NCI-H2171 (cell line): ENCODE data around the gene SPATA16.
A peak's percentile ranks its signal among the peaks of the same experiment; 100 is the strongest.
"Not testable (repeated sequence)": the region's sequence is repeated elsewhere in the genome, so short reads cannot be mapped to it uniquely, and the experiment has no call there.

Experiments used
- DNase-seq: peaks from one replicate; lab custom pipeline; 2025; lab: John Stamatoyannopoulos, UW

Gene SPATA16, protein sequence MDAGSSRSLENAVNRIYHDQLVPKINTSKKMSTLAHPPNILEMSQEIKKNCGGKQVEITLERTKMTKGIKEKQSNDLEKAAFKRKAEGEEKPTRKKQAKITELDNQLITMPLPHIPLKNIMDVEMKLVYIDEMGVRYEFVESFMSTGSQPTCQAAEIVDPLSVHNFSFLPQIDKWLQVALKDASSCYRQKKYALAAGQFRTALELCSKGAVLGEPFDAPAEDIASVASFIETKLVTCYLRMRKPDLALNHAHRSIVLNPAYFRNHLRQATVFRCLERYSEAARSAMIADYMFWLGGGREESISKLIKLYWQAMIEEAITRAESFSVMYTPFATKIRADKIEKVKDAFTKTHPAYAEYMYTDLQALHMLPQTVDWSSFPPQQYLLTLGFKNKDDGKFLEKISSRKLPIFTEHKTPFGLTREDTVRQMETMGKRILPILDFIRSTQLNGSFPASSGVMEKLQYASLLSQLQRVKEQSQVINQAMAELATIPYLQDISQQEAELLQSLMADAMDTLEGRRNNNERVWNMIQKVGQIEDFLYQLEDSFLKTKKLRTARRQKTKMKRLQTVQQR

DNA sequence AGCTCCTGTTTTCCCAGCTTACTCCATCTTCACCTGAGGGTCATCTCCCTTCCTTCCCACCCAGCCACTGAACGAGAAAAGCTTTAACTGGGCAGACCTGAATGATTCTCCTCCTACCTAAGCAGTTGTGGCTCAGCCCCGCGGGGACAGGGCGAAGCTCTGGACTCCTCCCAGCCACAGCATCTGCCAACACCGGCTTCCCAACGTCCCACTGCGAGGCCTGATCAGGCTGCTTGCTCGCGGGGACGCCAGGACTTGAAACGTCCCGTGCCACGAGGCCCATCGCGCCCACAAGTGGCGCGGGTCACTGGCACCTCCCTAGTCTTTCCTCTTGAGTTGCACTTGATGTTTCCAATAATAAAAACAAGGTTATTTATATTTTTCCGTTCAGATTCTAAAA lies at the start of gene SPATA16:
TSS of gene SPATA16 (minus strand) at position 250 of the 400 bp plus-strand sequence. CDS start 23,504 bp downstream, outside the sequence.
- DNase-seq = no peak

DNA sequence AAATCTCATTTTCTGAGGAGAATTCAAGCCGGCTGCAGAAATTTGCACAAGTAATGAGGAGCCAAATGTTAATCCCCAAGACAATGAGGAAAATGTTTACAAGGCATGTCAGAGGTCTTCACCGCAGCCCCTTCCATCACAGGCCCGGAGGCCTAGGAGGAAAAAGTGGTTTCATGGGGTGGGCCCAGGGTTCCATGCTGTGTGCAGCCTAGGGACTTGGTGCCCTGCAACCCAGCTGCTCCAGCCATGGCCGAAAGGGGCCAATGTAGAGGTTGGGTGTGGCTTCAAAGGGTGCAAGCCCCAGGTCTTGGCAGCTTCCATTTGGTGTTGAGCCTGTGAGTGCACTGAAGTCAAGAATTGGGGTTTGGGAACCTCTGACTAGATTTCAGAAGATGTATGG lies 42.0 kb upstream of the SPATA16 start:
- DNase-seq = not testable (repeated sequence)

DNA sequence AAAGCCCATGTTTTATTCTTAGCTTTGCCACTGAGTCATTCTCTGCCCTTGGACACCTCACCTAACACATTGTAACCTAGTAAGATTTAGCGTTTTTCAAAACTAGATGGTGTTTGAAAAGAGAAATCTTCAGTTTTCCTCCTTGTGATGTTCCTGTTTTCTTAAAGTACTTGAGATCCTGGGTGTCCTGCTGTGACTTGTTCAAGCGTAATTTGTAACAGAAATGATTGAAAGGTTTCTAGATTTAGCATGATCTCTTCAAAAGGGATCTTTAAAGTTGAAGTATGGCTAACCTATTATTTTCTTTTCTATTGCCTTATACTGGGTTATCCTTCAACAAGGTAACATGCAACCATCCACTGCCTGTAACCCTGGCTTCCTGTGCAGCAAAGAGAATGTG lies 32.6 kb upstream of the SPATA16 start:
- no peak for DNase-seq

DNA sequence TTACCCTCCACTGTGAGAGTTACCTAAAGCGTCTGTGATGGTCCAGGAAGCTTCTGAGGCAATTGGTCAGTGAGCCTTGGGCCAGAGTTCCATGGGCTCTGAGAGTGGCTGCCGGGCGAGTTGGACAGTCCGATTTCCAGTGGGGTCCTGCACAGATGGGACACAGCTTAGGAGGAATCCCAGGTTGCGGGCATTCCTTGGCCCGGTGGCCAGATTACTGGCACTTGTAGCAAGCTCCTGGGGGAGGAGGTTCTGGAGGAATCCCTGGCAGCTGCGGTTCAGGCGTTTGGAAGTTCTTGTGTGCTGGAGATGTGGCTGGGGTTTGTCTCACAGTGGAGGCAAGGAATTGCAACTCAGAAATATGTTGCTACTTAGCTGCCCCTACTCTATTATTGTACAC lies 18.1 kb upstream of the SPATA16 start:
- DNase-seq = not testable (repeated sequence)

DNA sequence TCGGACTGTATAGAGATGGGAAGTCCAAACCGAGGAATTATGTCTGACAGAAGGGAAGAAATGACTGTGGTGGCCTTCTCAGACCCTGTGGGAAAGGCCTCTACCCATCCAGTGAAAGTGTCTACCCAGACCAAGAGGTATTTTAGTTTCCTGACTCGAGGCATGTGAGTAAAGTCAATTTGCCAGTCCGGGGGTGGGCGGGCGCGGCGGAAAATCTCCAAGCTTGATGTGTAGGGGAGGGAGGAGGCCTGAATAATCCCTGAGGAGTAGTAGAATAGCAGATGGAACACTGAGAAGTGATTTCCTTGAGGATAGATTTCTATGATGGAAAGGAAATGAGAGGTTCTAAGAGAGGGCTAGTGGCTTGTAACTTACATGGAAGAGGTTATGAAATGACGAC lies 15.5 kb upstream of the SPATA16 start:
- DNase-seq = not testable (repeated sequence)

DNA sequence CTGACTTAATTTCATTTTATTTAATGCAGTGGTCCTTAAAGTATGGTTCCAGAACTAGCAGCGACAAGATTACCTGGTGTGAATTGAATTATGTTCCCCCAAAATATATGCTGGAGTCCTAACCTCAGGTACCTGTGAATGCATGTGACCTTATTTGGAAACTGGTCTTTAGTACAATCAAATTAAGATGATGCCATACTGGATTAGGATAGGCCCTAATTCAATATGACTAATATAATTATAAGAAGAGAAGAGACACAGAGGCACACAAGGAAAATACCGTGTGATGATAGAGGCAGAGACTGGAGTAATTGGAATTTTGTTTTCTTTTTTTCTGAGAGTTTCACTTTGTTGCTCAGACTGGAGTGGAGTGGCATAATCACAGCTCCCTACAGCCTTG lies 12.6 kb upstream of the SPATA16 start:
- no peak for DNase-seq

DNA sequence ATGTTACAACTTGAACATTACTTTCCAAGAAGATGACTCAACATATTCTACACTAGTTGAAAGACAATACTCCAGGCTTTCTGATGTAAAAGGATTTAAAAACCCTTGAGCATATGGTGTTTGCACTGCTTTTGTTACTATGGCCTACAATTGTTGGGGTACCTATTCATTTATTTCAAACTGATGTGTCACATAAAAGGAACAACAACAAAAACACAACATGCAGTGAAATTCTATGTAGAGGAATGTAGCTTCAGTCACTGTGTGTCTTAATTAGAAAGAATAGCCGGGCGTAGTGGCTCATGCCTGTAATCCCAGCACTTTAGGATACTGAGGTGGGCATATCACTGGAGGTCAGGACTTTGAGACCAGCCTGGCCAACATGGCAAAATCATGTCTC lies 1.6 kb downstream of the SPATA16 start:
- DNase-seq = no peak

DNA sequence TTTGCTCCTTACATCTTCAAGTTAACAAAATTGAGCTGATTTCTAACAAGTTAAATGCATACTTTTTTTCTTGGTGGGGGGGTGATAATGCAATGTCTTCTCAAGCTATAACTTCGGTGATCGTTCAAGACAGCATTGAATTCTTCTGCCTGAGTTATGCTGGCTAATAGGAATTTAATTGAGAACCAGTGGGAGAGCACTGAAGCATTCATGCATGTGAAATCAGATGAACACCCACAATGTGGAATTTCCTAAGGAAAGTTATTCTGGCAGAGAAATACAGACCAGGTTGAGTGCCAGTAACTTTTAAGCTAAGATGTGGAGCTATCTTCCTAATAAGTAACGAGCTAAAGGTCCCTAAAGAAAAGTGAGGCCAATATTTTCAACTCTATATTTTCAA lies 3.0 kb downstream of the SPATA16 start:
- no peak for DNase-seq

DNA sequence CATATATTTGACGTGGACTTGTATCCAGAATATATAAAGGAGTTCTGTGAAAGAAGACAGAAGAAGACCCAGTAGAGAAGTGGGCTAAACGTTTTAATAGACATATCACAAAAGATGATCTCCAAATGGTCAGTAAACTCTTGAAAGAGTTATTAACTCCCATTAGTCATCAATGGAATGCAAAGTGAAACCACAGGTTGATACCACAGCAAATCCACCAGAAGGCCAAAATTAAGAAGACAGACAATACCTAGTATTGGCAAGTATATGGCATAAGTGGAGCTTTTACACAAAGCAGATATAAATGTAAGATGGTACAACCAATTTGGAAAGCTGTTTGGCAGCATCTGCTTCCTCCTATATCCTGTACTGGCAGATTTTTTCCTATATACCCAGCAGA lies 6.0 kb downstream of the SPATA16 start:
- DNase-seq = no peak

DNA sequence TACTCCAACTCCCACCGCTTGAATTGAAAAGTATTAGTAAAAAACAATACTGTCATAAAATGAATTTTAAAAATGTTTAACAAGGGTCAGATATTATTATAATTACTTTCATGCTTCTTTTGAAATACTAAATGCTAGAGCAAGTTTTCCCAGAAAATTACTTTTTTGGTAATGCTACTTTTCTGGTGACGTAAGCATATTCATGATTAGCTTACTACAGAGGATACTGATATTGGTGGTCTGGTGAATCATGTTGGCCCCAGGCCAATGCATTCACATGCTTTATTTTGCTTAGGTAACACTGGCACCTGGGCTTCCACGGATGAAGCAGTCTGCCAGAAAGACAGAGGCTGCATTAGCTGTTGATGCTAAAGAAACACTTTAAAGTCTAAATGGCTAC lies 12.4 kb downstream of the SPATA16 start:
- no peak for DNase-seq

DNA sequence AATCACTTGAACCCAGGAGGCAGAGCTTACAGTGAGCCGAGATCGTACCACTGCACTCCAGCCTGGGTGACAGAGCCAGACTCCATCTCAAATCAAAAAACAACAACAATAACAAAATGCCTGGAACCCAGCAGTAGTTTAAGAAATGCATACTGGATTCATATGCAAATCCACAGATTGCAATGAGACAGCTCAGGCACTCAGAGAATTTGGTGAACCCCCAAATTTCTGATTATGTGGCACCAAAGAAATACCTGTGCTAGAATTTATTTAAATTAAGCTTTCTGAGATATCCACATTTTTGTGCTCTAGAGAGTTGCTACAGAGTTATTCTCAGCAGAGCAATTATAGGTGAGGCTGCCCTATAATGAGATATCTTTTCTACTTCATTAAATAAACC lies 29.7 kb downstream of the SPATA16 start:
- no peak for DNase-seq

DNA sequence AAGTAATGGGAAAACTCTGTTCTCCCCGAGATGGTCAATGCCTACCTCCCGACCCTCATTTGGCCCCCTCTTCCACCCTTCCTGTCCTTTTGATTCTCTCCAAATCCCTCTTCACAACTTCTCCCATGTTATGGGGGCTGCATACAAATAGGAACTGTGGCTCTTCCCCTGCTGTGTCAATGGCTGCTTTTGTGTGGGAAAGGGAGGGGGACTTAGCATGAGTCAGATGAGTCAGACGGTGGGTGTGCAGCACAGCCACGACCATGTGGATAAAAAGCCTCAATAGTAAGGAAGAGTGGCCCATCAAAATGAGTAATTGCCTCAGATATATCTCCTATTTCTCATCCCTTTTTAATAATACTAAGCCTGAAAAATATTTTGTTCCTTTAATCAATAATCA lies 31.9 kb downstream of the SPATA16 start:
- no peak for DNase-seq

DNA sequence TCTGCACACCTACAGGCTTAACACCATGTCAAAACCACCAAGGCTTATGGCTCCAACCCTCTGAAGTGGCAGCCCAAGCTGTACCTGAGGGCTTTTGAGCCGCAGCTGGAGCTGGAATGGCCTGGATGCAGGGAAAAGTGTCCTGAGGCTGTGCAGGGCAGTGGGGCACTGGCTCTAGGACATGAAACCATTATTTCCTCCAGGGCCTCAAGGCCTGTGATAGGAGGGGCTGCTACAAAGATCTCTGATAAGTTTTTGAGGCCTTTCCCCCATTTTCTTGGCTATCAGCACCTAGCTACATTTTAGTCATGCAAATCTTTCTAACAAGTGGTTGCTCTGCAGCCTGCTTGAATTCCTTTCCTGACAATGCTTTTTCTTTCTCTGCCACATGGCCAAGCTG lies 37.6 kb downstream of the SPATA16 start:
- no peak for DNase-seq

DNA sequence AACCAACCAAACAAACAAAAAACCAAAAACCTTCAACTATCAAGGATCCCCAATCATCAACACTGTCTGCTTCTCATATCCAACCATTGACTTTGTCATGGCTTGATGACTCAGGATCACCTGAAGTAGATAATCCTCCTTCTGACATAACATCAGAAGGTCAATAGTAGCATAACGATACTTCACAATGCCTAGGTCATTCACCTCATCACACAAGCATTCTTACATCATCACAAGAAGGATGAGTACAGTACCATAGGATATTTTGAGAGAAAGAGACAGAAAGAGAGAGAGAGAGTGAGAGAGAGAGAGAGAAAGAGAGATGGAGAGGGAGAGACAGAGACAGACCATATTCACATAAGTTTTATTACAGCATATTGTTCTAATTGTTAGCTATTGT lies 42.1 kb downstream of the SPATA16 start:
- DNase-seq = no peak

DNA sequence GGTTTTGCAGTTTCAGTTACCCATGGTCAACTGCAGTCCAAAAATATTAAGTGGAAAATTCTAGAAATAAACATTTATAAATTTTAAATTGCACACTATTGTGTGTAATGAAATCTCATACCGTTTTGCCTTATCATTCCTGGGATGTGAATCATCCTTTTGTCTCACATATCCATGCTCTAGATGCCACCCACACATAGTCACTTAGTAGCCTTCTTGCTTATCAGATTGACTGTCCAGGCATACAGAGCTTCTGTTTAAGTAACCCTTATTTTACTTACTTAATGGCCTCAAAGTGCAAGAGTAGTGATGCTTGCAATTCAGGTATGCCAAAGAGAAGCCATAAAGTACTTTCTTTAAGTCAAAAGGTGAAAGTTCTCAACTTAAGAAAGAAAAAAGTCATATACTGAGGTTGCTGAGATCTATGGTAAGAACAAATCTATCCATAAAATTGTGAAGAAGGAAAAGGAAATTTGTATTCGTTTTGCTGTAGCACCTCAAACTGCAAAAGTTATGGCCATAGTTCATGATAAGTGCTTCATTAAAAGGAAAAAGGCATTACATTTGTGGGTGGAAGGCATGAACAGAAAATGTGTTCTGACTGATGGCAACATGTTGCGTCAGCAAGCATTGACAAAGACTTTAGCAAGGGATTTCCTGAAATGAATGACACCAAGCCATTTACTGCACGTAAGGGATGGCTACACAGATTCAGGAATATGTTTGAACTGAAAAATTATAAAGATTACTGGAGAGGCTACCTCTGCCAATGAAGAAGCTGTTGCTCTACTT lies 43.8 kb downstream of the SPATA16 start:
- DNase-seq = no peak

DNA sequence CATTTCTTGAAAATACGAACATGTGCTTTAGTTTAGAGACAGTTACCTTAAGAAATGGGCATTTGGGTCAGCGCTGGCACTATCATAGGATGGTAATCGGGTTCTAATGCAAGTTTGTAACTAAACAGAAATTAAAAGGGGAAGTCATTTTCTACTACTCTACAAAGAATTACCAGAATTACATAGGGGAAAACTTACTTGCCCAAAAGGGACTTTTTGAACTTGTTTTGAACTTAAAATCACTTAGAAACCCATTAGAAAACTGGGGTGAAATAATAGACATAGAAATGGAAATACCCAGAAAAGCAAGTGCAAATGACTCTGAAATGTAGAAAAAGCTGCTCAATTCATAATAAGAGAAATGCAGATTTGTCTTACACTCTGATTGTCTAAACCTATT lies 44.9 kb downstream of the SPATA16 start:
- DNase-seq = no peak

DNA sequence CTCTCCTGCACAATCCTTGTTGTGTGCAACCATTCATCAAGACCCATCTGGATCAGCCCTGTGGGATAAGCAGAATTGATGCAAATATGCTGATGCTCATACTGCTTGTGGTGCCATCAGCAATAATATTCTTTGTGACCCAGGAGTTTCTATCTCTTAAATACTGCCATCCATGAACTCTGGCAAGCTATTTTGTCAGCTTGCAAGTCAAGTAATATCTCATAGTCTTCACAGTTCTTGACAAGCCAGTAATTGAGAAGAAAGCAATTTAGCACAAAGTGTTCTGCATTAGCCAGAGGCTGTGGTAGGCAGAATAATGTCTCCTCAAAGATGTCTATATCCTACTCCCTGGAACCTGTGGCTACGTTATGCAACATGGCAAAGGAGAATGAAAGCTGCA lies 49.0 kb downstream of the SPATA16 start:
- no peak for DNase-seq

DNA sequence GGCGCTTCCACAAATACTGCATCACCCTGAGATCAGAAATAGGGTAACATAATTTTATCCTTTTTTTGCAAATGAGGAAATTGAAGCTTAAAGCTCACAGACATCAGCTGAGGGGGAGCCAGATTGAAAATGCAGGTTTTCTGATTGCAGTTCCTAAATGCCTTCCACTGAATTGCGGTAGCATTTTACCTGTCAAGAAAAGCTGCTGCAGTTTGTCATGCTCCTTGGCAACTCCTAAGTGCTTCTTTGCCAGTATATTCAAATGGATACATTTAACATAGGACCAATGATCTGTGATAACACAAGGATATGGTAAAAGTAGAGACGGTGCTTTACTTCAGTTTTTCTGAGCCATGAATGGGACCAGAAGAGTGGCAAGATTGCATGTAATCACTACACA lies 50.5 kb downstream of the SPATA16 start:
- no peak for DNase-seq

DNA sequence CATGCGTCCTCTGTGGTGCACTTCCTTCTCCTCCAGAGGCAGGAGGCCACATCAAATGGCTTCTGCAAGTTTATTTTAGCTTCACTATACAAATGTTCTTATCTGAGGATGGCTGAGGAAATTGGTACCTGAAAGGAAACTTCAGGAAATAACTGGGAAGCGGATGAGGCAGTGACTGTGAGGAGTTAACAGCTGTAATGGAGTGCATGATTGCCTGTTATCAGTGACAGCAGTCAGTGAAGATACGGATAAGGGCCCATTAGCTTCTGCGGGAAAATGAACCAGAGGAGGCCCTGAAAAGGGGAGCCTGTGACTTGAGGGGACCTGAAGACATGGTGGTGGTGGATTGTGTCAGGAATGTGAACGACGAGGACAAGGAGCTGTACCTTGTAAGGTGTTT lies 51.8 kb downstream of the SPATA16 start:
- no peak for DNase-seq

DNA sequence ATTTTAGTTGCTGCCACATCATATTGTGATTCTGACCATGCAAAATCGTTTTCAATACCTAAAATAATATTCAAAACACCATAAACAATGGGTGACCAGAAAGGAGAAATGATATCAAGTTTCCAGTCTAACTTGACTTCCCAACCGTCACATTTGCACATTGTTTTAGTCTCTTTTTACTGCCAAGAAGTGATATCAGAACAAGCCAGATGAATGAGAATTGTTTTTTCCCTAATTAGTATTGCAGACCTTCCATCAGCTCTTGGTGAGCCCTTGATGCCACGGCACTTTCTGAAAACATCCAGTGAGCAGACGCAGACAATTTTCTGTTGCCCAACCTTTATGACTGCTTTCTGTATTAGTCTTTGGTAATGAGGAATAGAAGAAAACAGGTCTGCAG lies 62.5 kb downstream of the SPATA16 start:
- no peak for DNase-seq

DNA sequence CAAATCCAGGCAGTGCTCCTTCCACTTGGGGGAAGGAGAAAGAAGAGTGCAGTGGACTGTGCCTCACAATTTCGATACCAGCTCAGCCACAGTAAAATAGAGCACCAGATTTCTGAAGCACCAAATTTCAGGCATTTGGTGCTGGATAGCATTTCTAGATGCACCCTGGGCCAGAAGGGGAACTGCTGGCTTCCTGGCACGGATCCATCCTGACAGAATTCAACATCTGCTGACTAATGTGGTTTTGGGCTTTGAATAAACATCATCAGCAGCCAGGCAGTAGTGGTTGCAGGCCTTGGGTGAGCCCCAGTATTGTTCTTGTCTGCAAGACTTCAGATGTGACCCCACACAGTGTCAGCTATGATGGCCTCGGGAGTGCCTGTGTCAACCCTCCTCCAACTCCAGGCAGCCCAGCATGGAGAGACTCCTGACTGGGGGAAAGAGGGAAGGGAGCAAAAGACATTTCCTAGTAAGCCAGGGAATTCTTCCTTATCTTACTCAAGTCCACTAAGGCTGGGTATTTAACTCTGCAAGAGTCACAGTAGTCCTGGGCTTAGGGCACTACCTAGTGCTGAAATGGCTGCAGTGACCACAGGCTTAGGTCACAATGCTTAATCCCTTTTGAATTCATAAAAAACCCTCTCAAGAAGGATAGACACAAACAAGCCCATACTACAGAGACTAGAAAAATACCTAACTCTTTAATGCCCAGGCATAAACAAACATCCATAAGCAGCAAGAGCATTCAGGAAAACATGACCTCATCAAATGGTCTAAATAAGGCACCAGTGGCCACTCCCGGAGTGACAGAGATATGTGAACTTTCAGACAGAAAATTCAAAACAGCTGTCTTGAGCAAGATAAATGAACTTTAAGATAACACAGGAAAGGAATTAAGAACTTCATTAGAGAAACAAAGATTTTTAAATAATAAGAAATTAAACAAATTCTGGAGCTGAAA lies 74.7 kb downstream of the SPATA16 start:
- peak; percentile 84 for DNase-seq

DNA sequence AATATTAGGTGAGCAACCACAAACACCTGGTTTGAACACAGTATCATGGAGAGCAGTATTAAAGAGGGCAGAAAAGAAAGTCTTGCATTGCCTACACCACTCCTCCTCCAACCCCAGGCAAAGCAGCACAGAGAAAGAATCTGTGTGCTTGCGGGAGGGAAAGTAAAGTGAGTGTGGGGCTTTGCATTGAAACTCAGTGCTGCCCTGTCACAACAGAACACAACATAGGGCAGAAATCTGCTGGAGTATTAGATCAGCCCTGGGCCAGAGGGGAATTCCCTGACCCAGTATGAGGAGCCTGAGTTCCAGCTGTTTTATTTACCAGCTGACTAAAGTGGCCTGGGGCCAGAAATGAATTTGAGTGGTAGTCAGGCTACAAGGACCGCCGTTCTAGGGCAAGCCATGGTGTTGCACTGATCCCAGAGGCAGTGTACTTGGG lies 75.5 kb downstream of the SPATA16 start:
- DNase-seq = no peak
